Activated CD4-positive, alpha-beta T cell treated with anti-CD3 and anti-CD28 coated beads, Interleukin-2, amount 50 U/mL, for 1 hour (primary cell): ENCODE results near the gene SPOUT1.

Experiments used
- DNase-seq: peaks from one replicate; pipeline ENCODE4 v3.0.0-alpha.2; 2020

Gene SPOUT1

DNA sequence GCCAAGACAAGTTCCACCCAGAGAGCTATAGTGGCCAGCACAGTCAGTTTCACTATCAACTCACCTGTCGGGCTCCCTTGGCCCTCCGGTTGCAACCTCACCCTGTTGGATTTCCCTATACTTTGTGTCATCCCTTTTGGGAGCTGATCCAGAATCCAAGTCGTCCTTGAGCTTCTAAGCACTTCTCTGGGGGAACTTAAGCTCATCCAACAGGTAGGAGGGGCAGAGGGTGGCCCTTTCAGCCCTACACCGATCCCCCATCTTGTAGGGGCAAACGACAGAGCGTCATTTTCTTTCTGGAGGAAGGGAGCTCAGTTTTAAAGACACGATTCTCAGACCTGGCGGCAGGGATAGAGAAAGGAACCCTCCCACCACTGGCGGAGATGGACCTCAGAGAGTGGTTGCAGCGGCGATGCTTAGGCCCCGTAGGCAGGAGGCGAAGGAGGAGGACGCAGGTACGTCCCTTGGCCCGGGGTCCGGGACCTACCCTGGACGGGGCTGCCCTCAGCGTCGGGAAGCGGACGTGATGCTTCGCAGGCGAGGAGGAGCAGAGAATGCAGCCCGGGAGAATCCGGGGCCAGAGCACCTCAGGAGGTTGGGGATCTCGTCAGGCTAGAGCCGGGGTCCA is 58.4 kb downstream of the SPOUT1 start:
- peak; percentile 23 for DNase-seq

DNA sequence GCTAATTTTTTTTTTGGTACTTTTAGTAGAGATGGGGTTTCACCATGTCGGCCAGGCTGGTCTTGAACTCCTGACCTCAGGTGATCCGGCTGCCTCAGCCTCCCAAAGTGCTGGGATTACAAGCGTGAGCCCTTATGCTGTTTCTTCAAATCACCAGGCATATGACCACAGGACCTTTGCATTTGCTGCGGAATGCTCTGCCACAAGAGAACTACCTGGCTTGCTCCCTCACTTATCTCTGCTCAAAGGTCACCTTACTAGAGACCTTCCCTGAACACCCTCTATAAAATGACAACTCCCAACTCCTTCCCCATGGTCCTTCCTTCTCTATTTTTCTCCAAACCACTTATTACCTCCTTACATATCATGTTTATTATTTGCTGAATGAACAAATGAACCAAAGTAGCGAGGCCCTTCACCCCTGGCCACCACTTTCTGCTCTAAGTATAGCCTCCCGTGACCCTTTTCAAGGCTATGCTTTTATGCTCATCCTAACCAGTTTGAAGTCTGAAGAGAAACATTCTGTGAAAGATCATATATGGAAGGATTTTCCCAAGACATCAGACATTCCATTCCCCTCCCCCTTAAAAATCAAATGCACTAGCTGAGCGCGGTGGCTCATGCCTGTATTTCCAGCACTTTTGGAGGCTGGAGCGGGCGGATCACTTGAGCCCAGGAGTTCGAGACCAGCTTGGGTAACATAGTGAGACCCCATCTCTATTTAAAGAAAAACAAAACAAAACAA is 59.1 kb downstream of the SPOUT1 start:
- DNase-seq = no peak
